CD4-positive, CD25-positive, alpha-beta regulatory T cell (primary cell): ENCODE data around the gene ABI3BP. TPM values are rescaled to one million over a fixed set of nuclear protein-coding genes. Genes with fewer than 3 reads are reported as not detected.

Source experiments
- ATAC-seq, 2 donors: fragments of 150-1000 bp; cut with Tn5 transposase; one replicate each; pipeline ENCODE4 v1.10.0; 2021; ENCODE audit warnings: low read depth in 2 of 2, moderate number of reproducible peaks in 2 of 2, moderate library complexity in 1 of 2
- DNase-seq, 3 donors: peaks; one replicate each; pipeline versions ENCODE4 v3.0.0 to v3.0.0-alpha.2; 2012 to 2022; ENCODE audit warnings: mixed read lengths in 1 of 3
- H3K27ac ChIP-seq: one replicate; pipeline ENCODE4 v1.7.0; 2013; ENCODE audit warnings: mild to moderate bottlenecking, low read length; ENCODE audit not compliant: insufficient read depth, poor library complexity, severe bottlenecking
- H3K27me3 ChIP-seq: one replicate; pipeline ENCODE4 v1.7.0; 2013; ENCODE audit warnings: low read length; ENCODE audit not compliant: control insufficient read depth, insufficient read depth
- H3K36me3 ChIP-seq: one replicate; pipeline ENCODE4 v1.7.0; 2013; ENCODE audit warnings: mild to moderate bottlenecking, low read length, moderate library complexity; ENCODE audit not compliant: control insufficient read depth, insufficient read depth
- H3K4me1 ChIP-seq: 2 replicates; pipeline ENCODE4 v1.7.0; 2013; ENCODE audit warnings: mild to moderate bottlenecking, low read length; ENCODE audit not compliant: insufficient read depth, control insufficient read depth, poor library complexity, severe bottlenecking
- H3K4me3 ChIP-seq: one replicate; pipeline ENCODE4 v1.7.0; 2013; ENCODE audit warnings: low read depth, mild to moderate bottlenecking, low read length, moderate library complexity
- H3K9me3 ChIP-seq, 2 experiments: 1 replicate in 1 of 2; 2 replicates in 1 of 2; pipeline ENCODE4 v1.7.0; 2013; ENCODE audit warnings: low read length in 2 of 2, mild to moderate bottlenecking in 1 of 2, moderate library complexity in 1 of 2; ENCODE audit not compliant: control insufficient read depth in 2 of 2
- H3K27ac Mint-ChIP-seq, 3 donors: one replicate each; pipeline ENCODE4 v1.8.0; 2020 to 2022; ENCODE audit warnings: mild to moderate bottlenecking in 3 of 3, mixed read lengths in 3 of 3, moderate library complexity in 2 of 3
- H3K27me3 Mint-ChIP-seq: one replicate; pipeline ENCODE4 v1.8.0; 2022; ENCODE audit warnings: mild to moderate bottlenecking, mixed read lengths
- H3K36me3 Mint-ChIP-seq: one replicate; pipeline ENCODE4 v1.8.0; 2020; ENCODE audit warnings: mixed read lengths
- H3K4me1 Mint-ChIP-seq, 4 donors: one replicate each; pipeline ENCODE4 v1.8.0; 2020 to 2022; ENCODE audit warnings: mixed read lengths in 4 of 4, mild to moderate bottlenecking in 1 of 4
- H3K4me3 Mint-ChIP-seq, 4 donors: one replicate each; pipeline ENCODE4 v1.8.0; 2020 to 2022; ENCODE audit warnings: mild to moderate bottlenecking in 4 of 4, mixed read lengths in 4 of 4, moderate library complexity in 3 of 4
- H3K9me3 Mint-ChIP-seq, 7 donors: one replicate each; pipeline ENCODE4 v1.8.0; 2020 to 2022; ENCODE audit warnings: mixed read lengths in 7 of 7, mild to moderate bottlenecking in 3 of 7, moderate library complexity in 2 of 7
- polyA plus RNA-seq, 4 donors: library from polyadenylated mRNA; unstranded; fragments of 300-500 nt; fragmentation: Illumina TruSeq; gene quantifications; one replicate each; pipeline ENCODE4 v1.2.3, GENCODE V29; 2021
- total RNA-seq: library from RNA; stranded (reverse); gene quantifications from one replicate; pipeline ENCODE4 v1.2.3, GENCODE V29; 2022

The ABI3BP gene
- total and polyA plus RNA-seq, 5 donors from 2014 or later: 0.05 to 0.07 TPM; not detected in 3

DNA sequence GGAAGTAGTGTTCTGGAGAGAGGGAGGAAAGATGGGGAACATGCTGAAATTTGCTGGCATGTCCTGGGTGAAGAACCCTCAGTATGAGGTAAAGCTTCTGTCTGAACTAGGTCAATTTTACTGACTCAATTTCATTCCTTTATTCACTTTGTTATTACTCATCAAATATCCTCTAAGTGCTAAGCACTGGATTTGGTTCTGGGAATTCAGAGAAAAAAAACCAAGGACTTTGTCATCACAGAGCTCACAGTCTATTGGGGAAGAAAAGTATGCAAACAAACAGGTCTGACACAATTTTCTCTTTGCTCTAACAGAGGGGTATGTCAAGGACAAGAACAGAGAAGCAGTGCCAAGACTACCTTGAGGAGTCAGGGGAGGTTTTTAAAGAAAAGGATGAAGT is 215.9 kb downstream of the ABI3BP start:
- Mint-ChIP-seq H3K4me1 (no peaks in the 10 kb centered on the region), H3K4me3 (no peak overlapping the region), H3K27ac (no peak overlapping the region), H3K36me3 (no peaks in the 10 kb centered on the region), H3K27me3 (no peaks in the 10 kb centered on the region), H3K9me3 (peaks cover 0 to 3% (median 1%) of the 10 kb centered on the region in 7 donors)
- Histone ChIP-seq H3K4me3 (no peak overlapping the region), H3K27me3 (no peaks in the 10 kb centered on the region), H3K9me3 (no peaks in the 10 kb centered on the region), H3K27ac (no peak overlapping the region), H3K36me3 (no peaks in the 10 kb centered on the region), H3K4me1 (no peaks in the 10 kb centered on the region)
- DNase-seq: no peak
- no peak for ATAC-seq

DNA sequence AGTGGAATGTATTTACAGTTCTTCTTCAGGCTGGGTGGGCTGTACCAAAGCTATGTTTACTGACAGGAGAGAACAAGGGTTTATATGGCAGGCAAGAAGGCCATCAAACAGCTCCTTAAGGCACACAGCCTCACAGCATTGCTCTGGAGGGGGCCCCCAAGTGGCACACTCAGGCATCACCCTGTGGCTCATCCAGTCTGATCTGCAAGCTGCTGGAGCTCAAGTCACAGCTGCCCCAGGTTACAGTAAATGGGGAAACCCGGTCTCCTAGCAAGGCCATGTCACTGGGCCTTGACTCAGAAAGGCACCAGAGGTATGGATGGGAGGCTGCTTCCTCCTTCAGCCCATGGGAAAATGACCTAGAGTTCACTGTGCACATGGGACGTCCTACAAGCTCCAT is 216.5 kb downstream of the ABI3BP start:
- H3K27ac Mint-ChIP-seq: no peak overlapping the region
- ATAC-seq (no peak), DNase-seq (no peak)
- Histone ChIP-seq H3K27me3 (no peaks in the 10 kb centered on the region), H3K27ac (no peak overlapping the region), H3K9me3 (no peaks in the 10 kb centered on the region), H3K4me3 (no peak overlapping the region), H3K4me1 (no peaks in the 10 kb centered on the region), H3K36me3 (no peaks in the 10 kb centered on the region)
- H3K4me1 Mint-ChIP-seq: no peaks in the 10 kb centered on the region
- H3K4me3 Mint-ChIP-seq: no peak overlapping the region
- H3K27me3 Mint-ChIP-seq: no peaks in the 10 kb centered on the region
- H3K36me3 Mint-ChIP-seq: no peaks in the 10 kb centered on the region
- peaks cover 0 to 3% (median 1%) of the 10 kb centered on the region in 7 donors for H3K9me3 Mint-ChIP-seq

DNA sequence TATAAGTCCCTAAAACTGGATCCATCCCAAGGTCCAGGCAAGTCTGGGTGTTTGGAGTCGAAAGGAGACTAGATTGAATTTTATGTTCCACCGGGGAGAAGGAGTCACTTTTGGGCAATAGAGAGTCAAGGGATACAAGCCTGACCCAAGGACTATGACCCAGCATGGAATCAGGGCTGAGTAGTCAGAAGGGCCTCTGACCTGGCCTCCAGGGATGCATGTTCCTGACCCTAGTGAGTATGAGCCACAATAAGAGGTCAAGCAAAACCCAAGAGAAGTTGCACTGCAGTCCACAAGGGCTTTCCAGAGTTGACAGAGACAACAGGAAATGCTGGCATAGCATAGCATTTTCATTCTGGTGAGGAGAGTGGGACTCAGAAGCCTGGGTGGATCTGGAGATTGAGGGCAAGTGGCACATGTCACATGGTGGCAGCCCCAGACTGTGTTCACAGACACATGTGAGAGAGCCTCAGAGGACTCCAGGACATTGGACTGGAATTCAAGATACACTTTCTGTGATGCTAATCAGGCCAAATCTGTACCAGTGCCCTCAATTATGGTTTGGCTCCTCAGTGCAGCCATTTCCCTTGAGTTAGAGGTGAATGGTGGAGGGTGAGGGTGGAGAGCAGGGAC is 217.0 kb downstream of the ABI3BP start:
- Histone ChIP-seq H3K4me3 (no peak overlapping the region), H3K36me3 (no peaks in the 10 kb centered on the region), H3K4me1 (no peaks in the 10 kb centered on the region), H3K27ac (no peak overlapping the region), H3K27me3 (no peaks in the 10 kb centered on the region), H3K9me3 (no peaks in the 10 kb centered on the region)
- DNase-seq (no peak), ATAC-seq (no peak)
- Mint-ChIP-seq H3K27ac (no peak overlapping the region), H3K4me3 (no peak overlapping the region), H3K4me1 (no peaks in the 10 kb centered on the region), H3K9me3 (peaks cover 0 to 4% (median 2%) of the 10 kb centered on the region in 7 donors), H3K27me3 (no peaks in the 10 kb centered on the region), H3K36me3 (no peaks in the 10 kb centered on the region)

DNA sequence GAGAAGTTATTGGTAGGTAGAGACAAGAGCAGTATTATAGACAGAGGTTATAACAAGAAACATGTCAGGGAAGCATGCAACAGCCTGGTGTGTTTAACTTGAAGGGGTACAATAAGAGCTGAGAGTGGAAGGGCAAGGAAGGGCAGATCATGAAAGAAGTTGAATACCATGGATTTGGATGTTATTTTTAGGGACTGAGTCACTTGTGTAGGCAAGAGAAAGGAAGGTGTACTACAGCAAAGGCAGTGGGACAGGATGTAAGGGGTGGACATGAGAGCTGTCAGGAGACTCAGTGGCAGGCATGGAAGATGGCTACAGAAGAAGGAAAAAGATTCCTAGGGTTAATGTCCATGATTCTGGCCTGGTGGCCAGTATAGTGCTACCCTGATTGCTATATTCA is 217.6 kb downstream of the ABI3BP start:
- no peaks in the 10 kb centered on the region for H3K9me3 ChIP-seq
- no peaks in the 10 kb centered on the region for H3K27me3 Mint-ChIP-seq
- ATAC-seq (no peak), DNase-seq (no peak)
- no peaks in the 10 kb centered on the region for H3K4me1 ChIP-seq
- no peak overlapping the region for H3K27ac ChIP-seq
- H3K4me1 Mint-ChIP-seq: no peaks in the 10 kb centered on the region
- H3K27me3 ChIP-seq: no peaks in the 10 kb centered on the region
- no peak overlapping the region for H3K27ac Mint-ChIP-seq
- H3K36me3 Mint-ChIP-seq: no peaks in the 10 kb centered on the region
- H3K9me3 Mint-ChIP-seq: peaks cover 0 to 4% (median 1%) of the 10 kb centered on the region in 7 donors
- H3K4me3 Mint-ChIP-seq: no peak overlapping the region
- no peaks in the 10 kb centered on the region for H3K36me3 ChIP-seq
- H3K4me3 ChIP-seq: no peak overlapping the region

DNA sequence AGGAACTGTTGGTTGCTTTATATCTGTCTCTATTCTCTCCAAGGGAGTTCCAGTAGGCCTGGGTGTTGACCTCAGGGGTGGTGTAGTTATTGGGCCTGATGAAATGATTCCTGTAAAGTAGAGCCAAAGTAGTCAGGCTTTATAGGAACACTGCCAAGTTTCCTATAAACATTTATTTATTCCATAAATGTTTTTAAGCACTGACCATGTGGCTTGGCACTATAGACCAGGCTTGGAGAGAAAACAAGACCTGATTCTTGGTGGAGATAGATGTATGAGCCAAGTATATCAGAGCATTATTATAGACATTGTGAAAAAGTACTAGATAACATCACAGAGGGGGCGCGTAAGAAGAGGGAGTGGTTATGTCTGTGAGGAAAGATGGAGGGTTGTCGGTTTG is 218.0 kb downstream of the ABI3BP start:
- Histone ChIP-seq H3K27me3 (no peaks in the 10 kb centered on the region), H3K9me3 (no peaks in the 10 kb centered on the region), H3K4me3 (no peak overlapping the region), H3K27ac (no peak overlapping the region), H3K36me3 (no peaks in the 10 kb centered on the region), H3K4me1 (no peaks in the 10 kb centered on the region)
- no peak overlapping the region for H3K27ac Mint-ChIP-seq
- no peaks in the 10 kb centered on the region for H3K27me3 Mint-ChIP-seq
- peaks cover 0 to 4% (median 1%) of the 10 kb centered on the region in 7 donors for H3K9me3 Mint-ChIP-seq
- no peaks in the 10 kb centered on the region for H3K4me1 Mint-ChIP-seq
- no peaks in the 10 kb centered on the region for H3K36me3 Mint-ChIP-seq
- no peak for DNase-seq
- no peak for ATAC-seq
- H3K4me3 Mint-ChIP-seq: peak overlapping the region in 1 of 4 donors; percentile 55

DNA sequence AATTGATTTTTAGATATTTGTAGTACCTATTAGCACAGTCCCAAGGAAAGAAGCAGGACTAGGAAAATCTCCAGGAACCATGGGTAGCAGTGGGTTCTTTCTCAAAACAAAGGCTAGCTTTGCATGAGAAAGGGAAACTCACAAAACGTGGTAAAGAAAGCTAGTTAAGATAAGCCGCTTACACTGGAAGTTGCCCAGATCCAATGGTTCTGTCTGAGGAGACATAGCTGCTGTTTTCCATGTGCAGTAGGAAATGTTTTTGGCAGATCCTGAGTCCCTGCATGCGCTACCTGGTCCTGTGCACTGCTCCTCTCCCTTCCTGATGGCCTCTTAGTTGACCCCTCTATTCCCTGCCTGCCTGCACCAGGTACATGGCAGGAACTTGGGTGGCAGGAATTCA is 223.5 kb downstream of the ABI3BP start:
- Mint-ChIP-seq H3K27ac (no peak overlapping the region), H3K9me3 (peaks cover 0 to 4% (median 0%) of the 10 kb centered on the region in 7 donors), H3K36me3 (no peaks in the 10 kb centered on the region), H3K4me3 (no peak overlapping the region), H3K4me1 (no peaks in the 10 kb centered on the region), H3K27me3 (no peaks in the 10 kb centered on the region)
- Histone ChIP-seq H3K4me1 (no peaks in the 10 kb centered on the region), H3K27ac (no peak overlapping the region), H3K27me3 (no peaks in the 10 kb centered on the region), H3K36me3 (no peaks in the 10 kb centered on the region), H3K4me3 (no peak overlapping the region), H3K9me3 (no peaks in the 10 kb centered on the region)
- no peak for DNase-seq
- ATAC-seq: no peak

DNA sequence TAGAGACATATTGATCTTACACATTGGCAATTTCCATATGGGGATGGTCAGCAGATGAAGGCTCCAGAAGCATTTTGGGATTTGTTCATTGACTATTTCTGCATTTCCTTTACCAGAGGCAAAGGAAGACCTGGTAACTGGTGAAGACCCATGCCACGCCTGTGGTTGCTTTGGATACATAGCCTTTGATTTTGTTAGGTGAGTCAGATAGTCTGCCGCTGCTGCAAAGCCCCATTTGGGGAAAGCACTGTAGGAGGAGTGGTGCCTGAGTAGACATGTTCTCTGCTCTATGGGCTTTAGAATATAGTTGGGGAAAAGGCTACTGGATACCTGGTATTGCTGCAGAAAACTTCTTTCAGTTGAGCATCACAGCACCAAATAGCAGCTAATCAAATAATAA is 227.2 kb downstream of the ABI3BP start:
- no peak overlapping the region for H3K27ac Mint-ChIP-seq
- no peak for ATAC-seq
- Histone ChIP-seq H3K9me3 (no peaks in the 10 kb centered on the region), H3K4me3 (no peak overlapping the region), H3K27ac (no peak overlapping the region), H3K36me3 (no peaks in the 10 kb centered on the region), H3K27me3 (no peaks in the 10 kb centered on the region), H3K4me1 (no peaks in the 10 kb centered on the region)
- DNase-seq: no peak
- no peaks in the 10 kb centered on the region for H3K27me3 Mint-ChIP-seq
- peaks cover 3% of the 10 kb centered on the region for H3K36me3 Mint-ChIP-seq
- no peaks in the 10 kb centered on the region for H3K4me1 Mint-ChIP-seq
- H3K4me3 Mint-ChIP-seq: no peak overlapping the region
- H3K9me3 Mint-ChIP-seq: no peaks in the 10 kb centered on the region

DNA sequence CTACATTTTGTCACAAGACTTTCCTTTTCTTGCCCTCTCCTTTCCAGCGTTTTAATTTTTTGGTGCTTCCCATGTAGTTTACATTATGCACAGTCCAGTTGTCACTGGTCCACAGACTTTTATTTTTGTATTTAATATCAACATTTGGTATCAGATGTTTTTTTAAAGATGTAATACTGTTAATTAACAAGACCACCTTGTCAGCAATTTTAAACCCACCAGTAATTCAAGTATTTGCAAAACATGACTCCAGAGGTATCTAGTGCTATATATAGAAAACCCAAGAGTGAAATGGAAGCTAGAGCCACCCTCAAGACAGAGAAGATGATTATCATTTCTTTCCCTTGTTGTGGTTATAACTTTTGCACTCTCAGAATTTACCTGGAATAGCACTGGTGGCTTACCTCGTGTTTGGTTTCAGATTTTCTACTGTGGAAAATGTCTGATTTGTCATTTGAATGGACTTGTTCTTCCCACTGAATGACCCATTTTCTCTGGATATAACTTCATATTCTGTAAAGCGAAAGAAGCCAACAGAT is 227.7 kb downstream of the ABI3BP start:
- peaks cover 3% of the 10 kb centered on the region for H3K36me3 Mint-ChIP-seq
- H3K9me3 ChIP-seq: no peaks in the 10 kb centered on the region
- H3K4me1 ChIP-seq: no peaks in the 10 kb centered on the region
- H3K27ac ChIP-seq: no peak overlapping the region
- no peaks in the 10 kb centered on the region for H3K36me3 ChIP-seq
- no peaks in the 10 kb centered on the region for H3K27me3 ChIP-seq
- no peaks in the 10 kb centered on the region for H3K27me3 Mint-ChIP-seq
- no peaks in the 10 kb centered on the region for H3K4me1 Mint-ChIP-seq
- no peak for DNase-seq
- no peak overlapping the region for H3K4me3 Mint-ChIP-seq
- no peak overlapping the region for H3K27ac Mint-ChIP-seq
- no peak for ATAC-seq
- no peak overlapping the region for H3K4me3 ChIP-seq
- H3K9me3 Mint-ChIP-seq: no peaks in the 10 kb centered on the region
